Amniotic stem cell (primary cell): ENCODE data around the gene LFNG.

Experiments used
- DNase-seq: peaks from one replicate; lab custom pipeline; 2025; lab: John Stamatoyannopoulos, UW

LFNG gene

GRCh38 chr7:2484868-2485267 lies 34.7 kb upstream of the LFNG start:
- DNase-seq, result no peak

- DNase-seq, result no peak
Observed at GRCh38 chr7:2487586-2488271, 31.8 kb upstream of the LFNG start.

GRCh38 chr7:2488272-2488645 lies 31.3 kb upstream of the LFNG start:
- DNase-seq, result no peak

GRCh38 chr7:2488681-2489080 lies 30.9 kb upstream of the LFNG start:
- DNase-seq, result no peak

- DNase-seq, result no peak
Observed at GRCh38 chr7:2490181-2490651, 29.4 kb upstream of the LFNG start.

GRCh38 chr7:2492038-2492437 lies 27.5 kb upstream of the LFNG start:
- no peak for DNase-seq

- no peak for DNase-seq
Observed at GRCh38 chr7:2493205-2494164, 26.1 kb upstream of the LFNG start.

- no peak for DNase-seq
Observed at GRCh38 chr7:2494191-2495130, 25.1 kb upstream of the LFNG start.

- no peak for DNase-seq
Observed at GRCh38 chr7:2495418-2496299, 23.9 kb upstream of the LFNG start.

- no peak for DNase-seq
Observed at GRCh38 chr7:2496375-2496774, 23.2 kb upstream of the LFNG start.

- DNase-seq, result no peak
Observed at GRCh38 chr7:2497065-2497464, 22.5 kb upstream of the LFNG start.

- DNase-seq, result no peak
Observed at GRCh38 chr7:2497500-2498336, 21.9 kb upstream of the LFNG start.

- no peak for DNase-seq
Observed at GRCh38 chr7:2498708-2499107, 20.9 kb upstream of the LFNG start.

GRCh38 chr7:2499181-2499580 lies 20.4 kb upstream of the LFNG start:
- DNase-seq, result no peak

GRCh38 chr7:2499719-2500430 lies 19.7 kb upstream of the LFNG start:
- DNase-seq, result no peak

GRCh38 chr7:2500701-2501100 lies 18.9 kb upstream of the LFNG start:
- DNase-seq, result no peak

- no peak for DNase-seq
Observed at GRCh38 chr7:2501947-2502646, 17.5 kb upstream of the LFNG start.

GRCh38 chr7:2502647-2502966 lies 17.0 kb upstream of the LFNG start:
- no peak for DNase-seq
